ENCODE results near the gene NDFIP2.
"Not testable (repeated sequence)": the region's sequence is repeated elsewhere in the genome, so short reads cannot be mapped to it uniquely, and the experiment has no call there.

NDFIP2 gene

DNA sequence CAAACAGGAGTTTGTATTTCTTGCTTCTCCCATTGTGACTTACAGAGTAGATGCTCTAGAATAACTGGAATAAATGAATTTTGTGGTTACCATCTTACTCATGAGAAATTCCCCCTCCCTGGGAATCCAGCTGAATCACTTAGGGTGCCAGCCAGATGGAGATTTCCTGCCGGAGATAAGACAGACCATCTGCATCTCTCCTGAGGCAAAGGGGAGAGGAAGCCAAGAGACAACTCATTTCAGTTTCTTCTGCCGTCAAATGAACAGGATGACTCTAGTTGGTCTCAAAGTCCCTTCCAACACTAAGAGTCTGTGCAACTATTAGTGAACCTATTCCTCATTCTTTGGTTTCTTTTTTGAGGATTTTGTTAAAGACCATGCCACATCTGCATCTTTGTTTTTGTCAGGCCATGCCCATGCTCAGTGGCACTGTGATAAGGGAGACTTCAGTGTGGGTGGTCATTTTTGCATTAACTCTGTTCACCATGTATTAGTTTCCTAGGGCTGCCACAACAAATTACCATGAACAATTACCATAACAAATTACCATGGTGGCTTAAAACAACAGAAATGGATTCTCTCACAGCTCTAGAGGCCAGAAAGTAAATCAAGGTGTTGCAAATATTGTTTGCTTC, 112.8 kb downstream of the NDFIP2 start:
- Histone ChIP-seq H2AFZ (ENCODE audit: low read length) (no peak overlapping the region), H3K36me3 (ENCODE audit: insufficient read depth, low read length) (no peaks in the 10 kb centered on the region), H3K9ac (ENCODE audit: low read depth, low read length, poor library complexity, severe bottlenecking) (no peak overlapping the region), H3K4me3 (ENCODE audit: low read length, poor library complexity, severe bottlenecking) (no peak overlapping the region), H4K20me1 (ENCODE audit: insufficient read depth, low read length, poor library complexity, severe bottlenecking) (no peaks in the 10 kb centered on the region), H3K4me1 (ENCODE audit: insufficient read depth, low read length, poor library complexity, severe bottlenecking) (no peaks in the 10 kb centered on the region), H3K27me3 (ENCODE audit: insufficient read depth, low read length, poor library complexity, severe bottlenecking) (no peaks in the 10 kb centered on the region), H3K79me2 (ENCODE audit: insufficient read depth, low read length) (no peaks in the 10 kb centered on the region), H3K9me2 (replicated peaks; ENCODE audit: low read depth, low read length) (no peaks in the 10 kb centered on the region), H3K4me2 (ENCODE audit: low read depth, low read length, poor library complexity, severe bottlenecking) (no peak overlapping the region), H3F3A (ENCODE audit: low read depth) (no peaks in the 10 kb centered on the region), H3K9me3 (ENCODE audit: insufficient read depth, low read depth, low read length) (no peaks in the 10 kb centered on the region)
- TF ChIP-seq EZH2phosphoT487 (IDR thresholded peaks at IDR 0.05; ENCODE audit: borderline replicate concordance) = no peak
- no peak for TF ChIP-seq CTCF (conservative IDR thresholded peaks at IDR 0.05; ENCODE audit: low read length)

DNA sequence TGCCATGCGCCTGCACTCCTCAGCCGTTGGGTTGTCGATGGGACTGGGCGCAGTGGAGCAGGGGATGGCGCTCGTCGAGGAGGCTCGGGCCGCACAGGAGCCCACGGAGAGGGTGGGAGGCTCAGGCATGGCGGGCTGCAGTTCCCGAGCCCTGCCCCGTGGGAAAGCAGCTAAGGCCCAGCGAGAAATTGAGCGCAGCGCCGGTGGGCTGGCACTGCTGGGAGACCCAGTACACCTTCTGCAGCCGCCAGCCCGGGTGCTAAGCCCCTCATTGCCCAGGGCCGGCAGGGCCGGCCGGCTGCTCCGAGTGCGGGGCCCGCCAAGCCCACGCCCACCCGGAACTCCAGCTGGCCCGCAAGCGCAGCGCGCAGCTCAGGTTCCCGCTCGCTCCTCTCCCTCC, 119.2 kb downstream of the NDFIP2 start:
- not testable (repeated sequence) for H3K79me2 ChIP-seq (ENCODE audit: insufficient read depth, low read length); H4K20me1 ChIP-seq (ENCODE audit: insufficient read depth, low read length, poor library complexity, severe bottlenecking); H3F3A ChIP-seq (ENCODE audit: low read depth); H2AFZ ChIP-seq (ENCODE audit: low read length); H3K4me3 ChIP-seq (ENCODE audit: low read length, poor library complexity, severe bottlenecking); H3K4me2 ChIP-seq (ENCODE audit: low read depth, low read length, poor library complexity, severe bottlenecking); H3K27me3 ChIP-seq (ENCODE audit: insufficient read depth, low read length, poor library complexity, severe bottlenecking); H3K9me3 ChIP-seq (ENCODE audit: insufficient read depth, low read depth, low read length); H3K9me2 ChIP-seq (replicated peaks; ENCODE audit: low read depth, low read length); H3K4me1 ChIP-seq (ENCODE audit: insufficient read depth, low read length, poor library complexity, severe bottlenecking); H3K9ac ChIP-seq (ENCODE audit: low read depth, low read length, poor library complexity, severe bottlenecking); H3K36me3 ChIP-seq (ENCODE audit: insufficient read depth, low read length)

DNA sequence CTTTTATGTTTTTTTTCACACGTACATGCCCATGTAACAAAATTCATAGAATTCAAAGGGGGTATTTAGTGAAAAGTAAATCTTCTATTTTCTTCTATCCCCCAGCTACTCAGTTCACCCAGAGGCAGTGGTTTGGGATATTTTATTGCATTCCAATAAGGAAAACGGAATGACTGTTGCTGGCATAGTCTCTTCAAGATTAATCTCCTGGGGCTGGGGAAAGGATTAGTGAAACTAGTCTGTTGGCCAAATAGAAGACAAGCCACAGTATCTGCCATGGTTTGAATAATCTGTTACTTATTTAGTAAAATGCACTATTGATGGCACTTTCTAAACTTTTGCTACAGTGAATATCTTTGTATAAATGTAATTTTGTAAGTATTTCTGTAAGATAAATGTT, 122.0 kb downstream of the NDFIP2 start:
- no peaks in the 10 kb centered on the region for H3K9me2 ChIP-seq (replicated peaks; ENCODE audit: low read depth, low read length)
- TF ChIP-seq EZH2phosphoT487 (IDR thresholded peaks at IDR 0.05; ENCODE audit: borderline replicate concordance) = no peak
- no peak overlapping the region for H3K4me3 ChIP-seq (ENCODE audit: low read length, poor library complexity, severe bottlenecking)
- H3K79me2 ChIP-seq (ENCODE audit: insufficient read depth, low read length) = no peaks in the 10 kb centered on the region
- H3K4me2 ChIP-seq (ENCODE audit: low read depth, low read length, poor library complexity, severe bottlenecking) = no peak overlapping the region
- no peaks in the 10 kb centered on the region for H3K27me3 ChIP-seq (ENCODE audit: insufficient read depth, low read length, poor library complexity, severe bottlenecking)
- H3F3A ChIP-seq (ENCODE audit: low read depth) = no peaks in the 10 kb centered on the region
- no peaks in the 10 kb centered on the region for H3K9me3 ChIP-seq (ENCODE audit: insufficient read depth, low read depth, low read length)
- no peaks in the 10 kb centered on the region for H3K4me1 ChIP-seq (ENCODE audit: insufficient read depth, low read length, poor library complexity, severe bottlenecking)
- H2AFZ ChIP-seq (ENCODE audit: low read length) = no peak overlapping the region
- H3K36me3 ChIP-seq (ENCODE audit: insufficient read depth, low read length) = no peaks in the 10 kb centered on the region
- H4K20me1 ChIP-seq (ENCODE audit: insufficient read depth, low read length, poor library complexity, severe bottlenecking) = no peaks in the 10 kb centered on the region
- no peak overlapping the region for H3K9ac ChIP-seq (ENCODE audit: low read depth, low read length, poor library complexity, severe bottlenecking)

DNA sequence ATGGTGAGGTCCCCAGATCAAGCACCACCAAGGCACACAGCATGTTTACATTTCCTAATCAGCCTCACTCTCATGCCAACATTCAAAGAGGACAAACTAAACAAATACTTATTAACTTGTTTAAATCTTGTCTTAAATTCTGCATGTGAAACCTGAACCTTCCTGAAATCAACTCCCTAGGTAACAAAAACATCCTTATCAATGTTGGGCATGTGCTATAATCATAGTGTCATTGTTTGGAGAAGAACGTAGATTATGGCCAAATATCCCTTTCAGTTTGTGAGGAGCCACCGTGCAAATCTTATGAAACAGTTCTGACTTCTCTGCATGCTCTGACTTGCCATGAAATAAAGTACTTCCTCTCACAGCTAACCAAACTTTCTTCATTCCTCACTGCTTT, 123.8 kb downstream of the NDFIP2 start:
- Histone ChIP-seq H3K4me3 (ENCODE audit: low read length, poor library complexity, severe bottlenecking) (no peak overlapping the region), H3K9ac (ENCODE audit: low read depth, low read length, poor library complexity, severe bottlenecking) (no peak overlapping the region), H3K79me2 (ENCODE audit: insufficient read depth, low read length) (no peaks in the 10 kb centered on the region), H4K20me1 (ENCODE audit: insufficient read depth, low read length, poor library complexity, severe bottlenecking) (no peaks in the 10 kb centered on the region), H3K4me1 (ENCODE audit: insufficient read depth, low read length, poor library complexity, severe bottlenecking) (no peaks in the 10 kb centered on the region), H3K9me2 (replicated peaks; ENCODE audit: low read depth, low read length) (no peaks in the 10 kb centered on the region), H3F3A (ENCODE audit: low read depth) (no peaks in the 10 kb centered on the region), H2AFZ (ENCODE audit: low read length) (no peak overlapping the region), H3K9me3 (ENCODE audit: insufficient read depth, low read depth, low read length) (no peaks in the 10 kb centered on the region), H3K36me3 (ENCODE audit: insufficient read depth, low read length) (no peaks in the 10 kb centered on the region), H3K4me2 (ENCODE audit: low read depth, low read length, poor library complexity, severe bottlenecking) (no peak overlapping the region), H3K27me3 (ENCODE audit: insufficient read depth, low read length, poor library complexity, severe bottlenecking) (no peaks in the 10 kb centered on the region)
- TF ChIP-seq EZH2phosphoT487 (IDR thresholded peaks at IDR 0.05; ENCODE audit: borderline replicate concordance) (no peak), CTCF (conservative IDR thresholded peaks at IDR 0.05; ENCODE audit: low read length) (no peak)

Measured in Loucy (cell line).